Measurements from ENCODE around the gene OR2K2. TPM values are rescaled to one million over a fixed set of nuclear protein-coding genes. Genes with fewer than 3 reads are reported as not detected.
A peak's percentile ranks its signal among the peaks of the same experiment; 100 is the strongest.
"Not testable (repeated sequence)": the region's sequence is repeated elsewhere in the genome, so short reads cannot be mapped to it uniquely, and the experiment has no call there.

Gene OR2K2
- total and polyA plus RNA-seq, 12 donors = not detected

- Histone ChIP-seq H3K9me3 (replicated peaks in 1 of 3) (no peaks in the 10 kb centered on the region), H3K4me3 (no peak overlapping the region), H3K36me3 (replicated peaks in 1 of 2) (no peaks in the 10 kb centered on the region), H3K27ac (peak overlapping the region in 1 of 5 donors; percentile 27), H3K4me1 (replicated peaks in 1 of 2) (no peaks in the 10 kb centered on the region), H3K27me3 (no peaks in the 10 kb centered on the region)
- TF ChIP-seq POLR2A (IDR thresholded peaks at IDR 0.05) (no peak), CTCF (IDR thresholded peaks at IDR 0.05) (no peak)
- no peak for DNase-seq
- WGBS, 4 donors = 30 to 58% (median 54%) methylated on average over 2 of the region's 2 CpGs
- intact Hi-C loops (cut with DNase I) = no loop called here
Measured at GRCh38 chr9:111282845-111283244, 47.2 kb downstream of the OR2K2 start.

- H3K4me3 ChIP-seq; DNase-seq; H3K4me1 ChIP-seq (replicated peaks in 1 of 2); H3K9me3 ChIP-seq (replicated peaks in 1 of 3); H3K27me3 ChIP-seq; intact Hi-C loops (cut with DNase I); H3K36me3 ChIP-seq (replicated peaks in 1 of 2); H3K27ac ChIP-seq: not testable (repeated sequence)
- WGBS, 4 donors = 87 to 97% (median 93%) methylated on average over 1 of the region's 1 CpG
Measured at GRCh38 chr9:111280795-111281194, 49.2 kb downstream of the OR2K2 start.

Other genes with a start within 250 kb of the OR2K2 start
- 10 to 100 TPM; 51.6 to 99.1 (median 84.6) TPM for gene ECPAS, start 154.2 kb upstream of the OR2K2 start, total RNA-seq
- 10 to 100 TPM; 17.3 to 88.2 (median 21.0) TPM for gene ECPAS, start 154.2 kb upstream of the OR2K2 start, polyA plus RNA-seq
- 10 to 100 TPM; 10.4 to 25.1 (median 19.0) TPM for gene ZNF483, start 195.0 kb upstream of the OR2K2 start, total RNA-seq
- gene ZNF483, start 195.0 kb upstream of the OR2K2 start, polyA plus RNA-seq = 1 to 10 TPM; 1.2 to 9.7 (median 3.1) TPM